Duodenal mucosa (tissue), 2 donors: ENCODE data around the gene FBXW9.

Source experiments
- H3K27ac ChIP-seq: one replicate; pipeline ENCODE4 v1.7.0; 2013; ENCODE audit warnings: low read depth, low read length
- H3K27me3 ChIP-seq, 2 donors: one replicate each; pipeline ENCODE4 v1.7.0; 2013; ENCODE audit warnings: low read length in 2 of 2, control low read depth in 1 of 2; ENCODE audit not compliant: insufficient read depth in 2 of 2, control insufficient read depth in 1 of 2
- H3K36me3 ChIP-seq, 2 donors: one replicate each; pipeline ENCODE4 v1.7.0; 2013; ENCODE audit warnings: low read length in 2 of 2, control low read depth in 1 of 2; ENCODE audit not compliant: insufficient read depth in 2 of 2, control insufficient read depth in 1 of 2
- H3K4me1 ChIP-seq, 2 donors: one replicate each; pipeline ENCODE4 v1.7.0; 2013; ENCODE audit warnings: low read length in 2 of 2, control low read depth in 1 of 2; ENCODE audit not compliant: insufficient read depth in 2 of 2, control insufficient read depth in 1 of 2
- H3K4me3 ChIP-seq, 2 donors: one replicate each; pipeline ENCODE4 v1.7.0; 2013; ENCODE audit warnings: low read length in 2 of 2, low read depth in 1 of 2
- H3K9ac ChIP-seq, 2 donors: one replicate each; pipeline ENCODE4 v1.7.0; 2013; ENCODE audit warnings: low read length in 2 of 2, low read depth in 1 of 2
- H3K9me3 ChIP-seq, 2 donors: one replicate each; pipeline ENCODE4 v1.7.0; 2013; ENCODE audit warnings: low read length in 2 of 2, control low read depth in 1 of 2; ENCODE audit not compliant: control insufficient read depth in 1 of 2

The FBXW9 gene

GRCh38 chr19:12642506-12642905, 53.9 kb downstream of the FBXW9 start:
- Histone ChIP-seq H3K4me1 (peaks cover 0 to 3% of the 10 kb centered on the region in 2 donors), H3K27ac (no peak overlapping the region), H3K9me3 (no peaks in the 10 kb centered on the region), H3K9ac (no peak overlapping the region), H3K36me3 (no peaks in the 10 kb centered on the region), H3K27me3 (no peaks in the 10 kb centered on the region), H3K4me3 (no peak overlapping the region)

- Histone ChIP-seq H3K27me3 (no peaks in the 10 kb centered on the region), H3K4me3 (no peak overlapping the region), H3K27ac (no peak overlapping the region), H3K4me1 (peaks cover 0 to 3% of the 10 kb centered on the region in 2 donors), H3K36me3 (no peaks in the 10 kb centered on the region), H3K9ac (no peak overlapping the region), H3K9me3 (no peaks in the 10 kb centered on the region)
Observed at GRCh38 chr19:12641456-12641855, 55.0 kb downstream of the FBXW9 start.

GRCh38 chr19:12639901-12640613, 56.4 kb downstream of the FBXW9 start:
- peaks cover 0 to 3% of the 10 kb centered on the region in 2 donors for H3K4me1 ChIP-seq
- peak overlapping the region; percentile 48 to 64 for H3K4me3 ChIP-seq
- no peaks in the 10 kb centered on the region for H3K9me3 ChIP-seq
- H3K9ac ChIP-seq: peak overlapping the region; percentile 26 to 38
- H3K36me3 ChIP-seq: no peaks in the 10 kb centered on the region
- H3K27me3 ChIP-seq: no peaks in the 10 kb centered on the region
- H3K27ac ChIP-seq: no peak overlapping the region
